Mammary epithelial cell (primary cell): Measurements from ENCODE around the gene IL17RB.

Experiments used
- EZH2 ChIP-seq: IDR thresholded peaks from 2 replicates; pipeline ENCODE4 v1.6.1; 2012; ENCODE audit warnings: low read length, inconsistent platforms, borderline replicate concordance
- TF ChIP-seq, protein P1 (sequence below), 2 donors: IDR thresholded peaks in 1 of 2; conservative IDR thresholded peaks in 1 of 2; 2 replicates each; pipeline ENCODE4 v1.5.1; 2011 to 2012; ENCODE audit warnings: inconsistent platforms in 2 of 2, low read length in 2 of 2, mild to moderate bottlenecking in 2 of 2, control low read depth in 1 of 2, low read depth in 1 of 2; ENCODE audit not compliant: insufficient read depth in 1 of 2; ENCODE audit errors: extremely low read depth in 1 of 2

DNA sequence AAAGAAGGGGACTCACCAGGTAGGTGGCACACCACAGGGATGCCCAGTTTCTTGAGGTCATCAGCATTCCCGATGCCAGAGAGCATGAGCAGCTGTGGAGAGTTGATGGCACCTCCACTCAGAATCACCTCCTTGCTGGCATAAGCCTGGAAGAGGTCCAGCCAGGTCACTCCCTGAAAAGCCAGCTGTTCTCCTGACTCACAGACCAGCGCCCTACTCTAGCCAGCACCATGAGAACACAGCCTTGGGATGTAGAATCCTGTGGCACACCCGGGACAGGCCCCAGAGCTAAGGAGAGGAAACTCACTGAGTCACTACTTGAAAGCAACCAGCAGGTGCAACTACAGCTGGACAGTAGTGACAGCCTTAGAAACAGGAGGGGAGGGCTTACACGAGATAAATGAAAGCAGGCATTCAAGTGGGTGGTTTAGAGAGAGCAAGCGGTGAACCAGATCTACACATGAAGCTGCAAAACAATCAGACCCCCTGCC is 24.7 kb upstream of the IL17RB start:
- TF ChIP-seq, protein P1, sequence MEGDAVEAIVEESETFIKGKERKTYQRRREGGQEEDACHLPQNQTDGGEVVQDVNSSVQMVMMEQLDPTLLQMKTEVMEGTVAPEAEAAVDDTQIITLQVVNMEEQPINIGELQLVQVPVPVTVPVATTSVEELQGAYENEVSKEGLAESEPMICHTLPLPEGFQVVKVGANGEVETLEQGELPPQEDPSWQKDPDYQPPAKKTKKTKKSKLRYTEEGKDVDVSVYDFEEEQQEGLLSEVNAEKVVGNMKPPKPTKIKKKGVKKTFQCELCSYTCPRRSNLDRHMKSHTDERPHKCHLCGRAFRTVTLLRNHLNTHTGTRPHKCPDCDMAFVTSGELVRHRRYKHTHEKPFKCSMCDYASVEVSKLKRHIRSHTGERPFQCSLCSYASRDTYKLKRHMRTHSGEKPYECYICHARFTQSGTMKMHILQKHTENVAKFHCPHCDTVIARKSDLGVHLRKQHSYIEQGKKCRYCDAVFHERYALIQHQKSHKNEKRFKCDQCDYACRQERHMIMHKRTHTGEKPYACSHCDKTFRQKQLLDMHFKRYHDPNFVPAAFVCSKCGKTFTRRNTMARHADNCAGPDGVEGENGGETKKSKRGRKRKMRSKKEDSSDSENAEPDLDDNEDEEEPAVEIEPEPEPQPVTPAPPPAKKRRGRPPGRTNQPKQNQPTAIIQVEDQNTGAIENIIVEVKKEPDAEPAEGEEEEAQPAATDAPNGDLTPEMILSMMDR (conservative IDR thresholded peaks at IDR 0.05 in 1 of 2, IDR thresholded peaks at IDR 0.05 in 1 of 2; ENCODE audit: extremely low read depth in 1 of 2, insufficient read depth in 1 of 2, low read depth in 1 of 2, low read length in 2 of 2), result peak in 1 of 2 donors; percentile 16
- no peak for TF ChIP-seq EZH2
